PC-3 (cell line): Measurements from ENCODE around the gene UPK2. TPM values are rescaled to one million over a fixed set of nuclear protein-coding genes. Genes with fewer than 3 reads are reported as not detected.

Experiments
- ATAC-seq: fragments of 200-7000 bp; cut with Tn5 transposase; 2 replicates; pipeline ENCODE4 v1.9.1; 2020; ENCODE audit warnings: mild to moderate bottlenecking, moderate library complexity
- BruUV-seq: library from RNA; stranded (reverse); fragments of 400-500 nt; replicated peaks from 2 replicates; lab custom pipeline; 2021; lab: Mats Ljungman, UMichigan
- CTCF ChIA-PET: fragments of 300-600 bp; sonication (Branson Sonifier 250); formaldehyde crosslinking; loops from one replicate; lab custom pipeline; 2022; ENCODE audit warnings: antibody characterized with exemption; lab: Charles Lee
- POLR2A ChIA-PET: fragments of 300-600 bp; sonication (Branson Sonifier 250); formaldehyde crosslinking; loops from one replicate; lab custom pipeline; 2022; ENCODE audit warnings: antibody characterized with exemption; ENCODE audit not compliant: unreplicated experiment; lab: Charles Lee
- DNase-seq: peaks from one replicate; pipeline ENCODE4 v3.0.0-alpha.2; 2015
- H2AFZ ChIP-seq: fragments of 300-600 bp; sonication (generic); 2 replicates; pipeline ENCODE4 v1.6.0; 2016; ENCODE audit warnings: antibody characterized with exemption, low read length
- H3F3A ChIP-seq: fragments of 300-600 bp; sonication (generic); one replicate; pipeline ENCODE4 v1.6.0; 2017; ENCODE audit warnings: antibody characterized with exemption, low read length, control low read depth, mild to moderate bottlenecking; ENCODE audit not compliant: unreplicated experiment
- H3K27ac ChIP-seq: fragments of 300-600 bp; sonication (generic); 2 replicates; pipeline ENCODE4 v1.5.1; 2016; ENCODE audit warnings: mild to moderate bottlenecking, low read length
- H3K27me3 ChIP-seq: fragments of 300-600 bp; sonication (generic); 2 replicates; pipeline ENCODE4 v1.6.1; 2016; ENCODE audit warnings: low read length, mixed read lengths
- H3K36me3 ChIP-seq: fragments of 300-600 bp; sonication (generic); 2 replicates; pipeline ENCODE4 v1.6.1; 2016; ENCODE audit warnings: low read depth, mixed run types, low read length, mixed read lengths
- H3K4me1 ChIP-seq: fragments of 300-600 bp; sonication (generic); 2 replicates; pipeline ENCODE4 v1.5.1; 2016; ENCODE audit warnings: low read length; ENCODE audit not compliant: insufficient read depth
- H3K4me2 ChIP-seq: fragments of 300-600 bp; sonication (generic); 2 replicates; pipeline ENCODE4 v1.6.0; 2016; ENCODE audit warnings: low read length
- H3K4me3 ChIP-seq: fragments of 300-600 bp; sonication (generic); 2 replicates; pipeline ENCODE4 v1.5.1; 2016; ENCODE audit warnings: mild to moderate bottlenecking, low read length, mixed read lengths
- H3K79me2 ChIP-seq: fragments of 300-600 bp; sonication (generic); 2 replicates; pipeline ENCODE4 v1.6.1; 2017; ENCODE audit warnings: low read length, mixed read lengths
- H3K9ac ChIP-seq: fragments of 300-600 bp; sonication (generic); 2 replicates; pipeline ENCODE4 v1.6.0; 2016; ENCODE audit warnings: mild to moderate bottlenecking, low read length
- H3K9me2 ChIP-seq: fragments of 300-600 bp; sonication (generic); replicated peaks from 2 replicates; pipeline ENCODE4 v1.6.1; 2016; ENCODE audit warnings: mixed run types, low read length, mixed read lengths
- H3K9me3 ChIP-seq: fragments of 300-600 bp; sonication (generic); 2 replicates; pipeline ENCODE4 v1.6.1; 2016; ENCODE audit warnings: low read length, mixed read lengths
- H4K20me1 ChIP-seq: fragments of 300-600 bp; sonication (generic); 2 replicates; pipeline ENCODE4 v1.6.1; 2016; ENCODE audit warnings: low read length, mixed read lengths
- EZH2 ChIP-seq: fragments of 300-600 bp; sonication (generic); IDR thresholded peaks from one replicate; pipeline ENCODE4 v1.6.1; 2017; ENCODE audit warnings: antibody characterized with exemption, mild to moderate bottlenecking, low read length; ENCODE audit not compliant: unreplicated experiment
- EZH2phosphoT487 ChIP-seq: fragments of 300-600 bp; sonication (generic); IDR thresholded peaks from 2 replicates; pipeline ENCODE4 v1.6.1; 2018; ENCODE audit warnings: mild to moderate bottlenecking, antibody characterized with exemption, low read length, borderline replicate concordance
- intact Hi-C: fragments of 100-400 bp; cut with micrococcal nuclease; formaldehyde crosslinking; loops from 2 replicates; pipeline ENCODE4 v1.9.0; 2023
- total RNA-seq: library from RNA; depleted of rRNA; stranded (reverse); fragments of >200 nt; gene quantifications from 2 replicates; pipeline ENCODE4 v1.2.3, GENCODE V29; 2014
- TF ChIP-seq, protein P1 (sequence below): fragments of 300-600 bp; sonication (generic); conservative IDR thresholded peaks from 2 replicates; pipeline ENCODE4 v1.5.1; 2017; ENCODE audit warnings: antibody characterized with exemption, low read depth, mild to moderate bottlenecking, low read length

Gene UPK2
- total RNA-seq, 1 experiment from 2014 or later: 0.44 TPM

DNA sequence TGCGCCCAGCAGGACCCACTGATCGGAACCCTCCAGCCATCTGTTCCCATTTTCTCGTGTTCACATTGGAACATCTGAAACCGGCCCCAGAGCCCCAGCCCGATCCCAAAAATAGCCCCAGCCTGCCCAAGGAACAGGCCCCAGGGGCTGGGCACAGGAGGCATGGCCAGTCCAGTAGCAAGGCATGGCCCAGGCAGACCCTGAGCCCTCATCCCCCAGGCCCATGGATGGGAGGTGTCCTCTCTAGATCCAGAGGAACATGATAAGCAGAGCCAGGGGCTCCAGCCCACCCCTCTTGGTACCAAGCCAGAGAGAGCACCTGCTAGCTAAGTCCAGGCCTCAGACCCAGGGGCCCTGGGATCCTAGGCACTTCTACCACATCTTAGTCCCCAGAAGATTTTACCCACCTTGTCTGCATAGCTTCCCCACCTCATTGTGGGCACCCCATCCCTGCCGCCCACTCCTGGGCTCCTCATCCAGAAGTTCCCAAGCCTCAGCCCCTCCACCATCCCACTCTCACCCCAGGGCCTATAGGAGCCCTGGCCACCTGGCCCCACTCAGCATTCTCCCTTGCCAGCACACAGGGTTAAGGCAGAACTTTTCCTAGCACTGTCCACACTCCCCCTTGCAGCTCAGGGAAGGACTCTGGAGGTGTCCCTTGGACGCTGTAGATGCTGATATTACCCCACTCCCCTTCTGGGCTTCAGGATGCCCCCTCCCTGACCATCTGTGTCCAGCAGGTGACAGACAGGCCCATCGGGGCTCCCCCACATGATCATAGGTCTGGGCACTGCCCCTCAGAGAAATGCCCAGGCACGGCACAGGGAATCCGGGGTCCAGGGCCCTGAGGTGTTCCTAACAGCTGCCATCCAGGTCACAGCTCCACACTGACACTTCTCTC lies 39.9 kb upstream of the UPK2 start:
- DNase-seq: no peak
- H3K9ac ChIP-seq: peak overlapping the region; percentile 84
- H3K27me3 ChIP-seq: no peaks in the 10 kb centered on the region
- POLR2A ChIA-PET: interaction anchor here (0.7 kb wide), 1 partner anchor 13 kb away, joined by 5 read pairs; no protein-coding TSS in a partner anchor
- H4K20me1 ChIP-seq: no peaks in the 10 kb centered on the region
- peak overlapping the region; percentile 85 for H3K4me2 ChIP-seq
- peaks cover 97% of the 10 kb centered on the region for H3K4me1 ChIP-seq
- H3K9me3 ChIP-seq: no peaks in the 10 kb centered on the region
- TF ChIP-seq EZH2phosphoT487: no peak
- peaks cover 84% of the 10 kb centered on the region for H3K79me2 ChIP-seq
- no peaks in the 10 kb centered on the region for H3K9me2 ChIP-seq
- BruUV-seq: no TSS peak
- no peak overlapping the region for H2AFZ ChIP-seq
- peak overlapping the region; percentile 97 for H3K27ac ChIP-seq
- ATAC-seq: no peak
- CTCF ChIA-PET: no interaction called here
- H3F3A ChIP-seq: peaks cover 28% of the 10 kb centered on the region
- peak overlapping the region; percentile 45 for H3K4me3 ChIP-seq
- no peaks in the 10 kb centered on the region for H3K36me3 ChIP-seq
- intact Hi-C loops: no loop called here

DNA sequence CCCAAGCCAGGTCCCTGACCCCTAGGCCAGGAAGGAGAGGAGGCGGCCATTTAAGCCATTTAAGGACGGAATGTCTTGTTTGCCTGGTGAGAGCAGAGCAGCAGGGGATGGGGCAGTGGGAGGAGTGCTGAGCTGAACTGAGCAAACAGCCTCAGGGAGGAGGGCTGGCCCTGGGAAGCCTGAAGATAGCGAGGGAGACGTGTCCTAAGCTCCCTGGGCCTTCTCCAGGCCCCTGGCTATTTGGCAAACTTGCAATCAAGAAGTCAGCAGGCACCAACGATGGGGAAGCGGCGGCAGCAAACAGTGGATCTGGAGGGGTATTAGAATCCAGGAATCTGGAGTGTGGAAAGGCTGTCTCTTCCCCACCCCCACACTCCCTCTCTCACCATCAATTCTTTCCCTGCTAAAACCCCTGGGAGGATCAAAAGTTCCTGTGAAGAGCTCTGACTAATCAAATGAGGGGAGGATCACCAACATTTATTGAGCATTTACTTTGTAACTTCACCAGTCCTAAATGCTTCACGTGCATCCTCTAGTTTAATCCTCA lies 39.2 kb upstream of the UPK2 start:
- TF ChIP-seq, protein P1, sequence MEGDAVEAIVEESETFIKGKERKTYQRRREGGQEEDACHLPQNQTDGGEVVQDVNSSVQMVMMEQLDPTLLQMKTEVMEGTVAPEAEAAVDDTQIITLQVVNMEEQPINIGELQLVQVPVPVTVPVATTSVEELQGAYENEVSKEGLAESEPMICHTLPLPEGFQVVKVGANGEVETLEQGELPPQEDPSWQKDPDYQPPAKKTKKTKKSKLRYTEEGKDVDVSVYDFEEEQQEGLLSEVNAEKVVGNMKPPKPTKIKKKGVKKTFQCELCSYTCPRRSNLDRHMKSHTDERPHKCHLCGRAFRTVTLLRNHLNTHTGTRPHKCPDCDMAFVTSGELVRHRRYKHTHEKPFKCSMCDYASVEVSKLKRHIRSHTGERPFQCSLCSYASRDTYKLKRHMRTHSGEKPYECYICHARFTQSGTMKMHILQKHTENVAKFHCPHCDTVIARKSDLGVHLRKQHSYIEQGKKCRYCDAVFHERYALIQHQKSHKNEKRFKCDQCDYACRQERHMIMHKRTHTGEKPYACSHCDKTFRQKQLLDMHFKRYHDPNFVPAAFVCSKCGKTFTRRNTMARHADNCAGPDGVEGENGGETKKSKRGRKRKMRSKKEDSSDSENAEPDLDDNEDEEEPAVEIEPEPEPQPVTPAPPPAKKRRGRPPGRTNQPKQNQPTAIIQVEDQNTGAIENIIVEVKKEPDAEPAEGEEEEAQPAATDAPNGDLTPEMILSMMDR: no peak
- TF ChIP-seq EZH2phosphoT487 (no peak), EZH2 (no peak)
- Histone ChIP-seq H3F3A (peaks cover 29% of the 10 kb centered on the region), H3K9me2 (no peaks in the 10 kb centered on the region), H3K27me3 (no peaks in the 10 kb centered on the region), H3K4me3 (peak overlapping the region; percentile 45), H3K4me1 (peaks cover 98% of the 10 kb centered on the region), H3K4me2 (peak overlapping the region; percentile 85), H3K79me2 (peaks cover 85% of the 10 kb centered on the region), H3K9ac (peak overlapping the region; percentile 84), H4K20me1 (no peaks in the 10 kb centered on the region), H3K27ac (peak overlapping the region; percentile 97), H2AFZ (no peak overlapping the region), H3K36me3 (no peaks in the 10 kb centered on the region), H3K9me3 (no peaks in the 10 kb centered on the region)
- DNase-seq: peak; percentile 94
- peak; percentile 10 for ATAC-seq
- CTCF ChIA-PET: no interaction called here
- POLR2A ChIA-PET: interaction anchor here (0.6 kb wide), 1 partner anchor 116 kb away, joined by 10 read pairs; no protein-coding TSS in a partner anchor
- intact Hi-C loops: no loop called here
- no TSS peak for BruUV-seq

DNA sequence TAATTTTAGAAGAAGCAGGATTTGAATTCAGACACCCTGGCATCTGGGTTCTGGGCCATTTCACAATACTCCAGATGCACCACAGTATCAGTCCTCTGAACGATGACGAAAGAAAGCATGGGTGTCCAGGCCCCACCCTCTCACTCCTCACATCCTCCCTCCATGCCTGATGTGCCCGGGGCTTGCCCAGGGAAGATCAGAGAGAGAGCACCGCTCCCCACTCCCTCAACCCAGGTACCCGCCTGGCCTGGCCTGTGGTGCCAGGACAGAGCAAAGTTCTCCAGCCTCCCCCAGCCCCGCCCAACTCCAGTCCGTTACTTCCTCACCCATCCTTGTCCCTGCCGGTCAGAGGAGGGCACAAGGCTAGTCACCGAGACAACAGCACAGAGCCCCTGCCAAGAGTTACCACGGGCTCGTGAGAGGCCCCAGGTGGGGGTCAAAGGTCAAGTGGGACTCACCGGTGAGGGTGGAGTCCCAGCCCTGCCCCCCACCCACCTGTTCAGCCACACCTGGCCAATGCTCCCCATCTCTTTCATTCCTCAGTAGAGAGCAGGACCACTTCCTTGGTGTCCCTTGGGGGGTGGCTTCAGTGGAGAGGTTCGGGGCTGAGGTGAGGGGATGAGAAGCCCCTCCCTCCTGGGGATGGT lies 38.5 kb upstream of the UPK2 start:
- ChIA-PET POLR2A (interaction anchor here (0.6 kb wide), 2 partner anchors 97 to 117 kb away, joined by 6 to 10 read pairs; no protein-coding TSS in a partner anchor), CTCF (no interaction called here)
- DNase-seq (peak; percentile 52), ATAC-seq (peak; percentile 0; the same call in 1 of the 2 replicates)
- peaks cover 28% of the 10 kb centered on the region for H3F3A ChIP-seq
- no peaks in the 10 kb centered on the region for H3K9me2 ChIP-seq
- peak overlapping the region; percentile 85 for H3K4me2 ChIP-seq
- H4K20me1 ChIP-seq: peaks cover 2% of the 10 kb centered on the region; the same call in 1 of the 2 replicates
- BruUV-seq: no TSS peak
- intact Hi-C loops: no loop called here
- H3K27ac ChIP-seq: peak overlapping the region; percentile 97
- H3K79me2 ChIP-seq: peaks cover 91% of the 10 kb centered on the region
- no peaks in the 10 kb centered on the region for H3K36me3 ChIP-seq
- no peak for TF ChIP-seq EZH2phosphoT487
- TF ChIP-seq, protein P1: no peak
- TF ChIP-seq EZH2: no peak
- H3K4me3 ChIP-seq: peak overlapping the region; percentile 45
- H2AFZ ChIP-seq: no peak overlapping the region
- H3K4me1 ChIP-seq: peaks cover 98% of the 10 kb centered on the region
- no peaks in the 10 kb centered on the region for H3K27me3 ChIP-seq
- peak overlapping the region; percentile 84 for H3K9ac ChIP-seq
- H3K9me3 ChIP-seq: no peaks in the 10 kb centered on the region
